Breast epithelium (tissue), 3 donors: ENCODE results near the gene KLK10.

Experiments used
- POLR2AphosphoS5 ChIP-seq, 3 donors: sonication (generic); formaldehyde crosslinking; IDR thresholded peaks; one replicate each; pipeline ENCODE4 v1.6.1; 2017; ENCODE audit warnings: antibody characterized with exemption in 3 of 3
- TF ChIP-seq, protein P1 (sequence below), 3 donors: fragments of 450-650 bp; IDR thresholded peaks; one replicate each; pipeline ENCODE4 v1.5.1; 2016 to 2017; ENCODE audit warnings: antibody characterized with exemption in 3 of 3, mild to moderate bottlenecking in 3 of 3, moderate library complexity in 3 of 3

GRCh38 chr19:50983625-50984292 is 35.8 kb downstream of the KLK10 start, which contains the start of gene KLK7:
- TF ChIP-seq, protein P1, sequence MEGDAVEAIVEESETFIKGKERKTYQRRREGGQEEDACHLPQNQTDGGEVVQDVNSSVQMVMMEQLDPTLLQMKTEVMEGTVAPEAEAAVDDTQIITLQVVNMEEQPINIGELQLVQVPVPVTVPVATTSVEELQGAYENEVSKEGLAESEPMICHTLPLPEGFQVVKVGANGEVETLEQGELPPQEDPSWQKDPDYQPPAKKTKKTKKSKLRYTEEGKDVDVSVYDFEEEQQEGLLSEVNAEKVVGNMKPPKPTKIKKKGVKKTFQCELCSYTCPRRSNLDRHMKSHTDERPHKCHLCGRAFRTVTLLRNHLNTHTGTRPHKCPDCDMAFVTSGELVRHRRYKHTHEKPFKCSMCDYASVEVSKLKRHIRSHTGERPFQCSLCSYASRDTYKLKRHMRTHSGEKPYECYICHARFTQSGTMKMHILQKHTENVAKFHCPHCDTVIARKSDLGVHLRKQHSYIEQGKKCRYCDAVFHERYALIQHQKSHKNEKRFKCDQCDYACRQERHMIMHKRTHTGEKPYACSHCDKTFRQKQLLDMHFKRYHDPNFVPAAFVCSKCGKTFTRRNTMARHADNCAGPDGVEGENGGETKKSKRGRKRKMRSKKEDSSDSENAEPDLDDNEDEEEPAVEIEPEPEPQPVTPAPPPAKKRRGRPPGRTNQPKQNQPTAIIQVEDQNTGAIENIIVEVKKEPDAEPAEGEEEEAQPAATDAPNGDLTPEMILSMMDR (IDR thresholded peaks at IDR 0.05): no peak
- peak in 1 of 3 donors; percentile 17 for TF ChIP-seq POLR2AphosphoS5 (IDR thresholded peaks at IDR 0.05)
